Natural killer cell (primary cell): ENCODE measurements around the gene STXBP5L. TPM values are rescaled to one million over a fixed set of nuclear protein-coding genes. Genes with fewer than 3 reads are reported as not detected.

Experiments used
- ATAC-seq, 3 donors: fragments of 150-1000 bp in 2 of 3; fragments of 200-7000 bp in 1 of 3; cut with Tn5 transposase; 1 replicate in 1 of 3; 2 replicates in 2 of 3; pipeline ENCODE4 v1.10.0; 2021; ENCODE audit warnings: mild to moderate bottlenecking in 2 of 3, moderate library complexity in 2 of 3
- DNase-seq, 2 donors: peaks; one replicate each; pipeline versions ENCODE4 v3.0.0 to v3.0.0-alpha.2; 2013 to 2021; ENCODE audit warnings: mixed read lengths in 1 of 2
- H3K27ac ChIP-seq: one replicate; pipeline ENCODE4 v1.5.1; 2013; ENCODE audit warnings: mild to moderate bottlenecking, low read length
- H3K27me3 ChIP-seq: one replicate; pipeline ENCODE4 v1.6.1; 2013; ENCODE audit warnings: low read length; ENCODE audit not compliant: control insufficient read depth, insufficient read depth
- H3K36me3 ChIP-seq: one replicate; pipeline ENCODE4 v1.6.1; 2013; ENCODE audit warnings: low read length; ENCODE audit not compliant: control insufficient read depth, insufficient read depth
- H3K4me1 ChIP-seq: one replicate; pipeline ENCODE4 v1.6.1; 2013; ENCODE audit warnings: low read length; ENCODE audit not compliant: control insufficient read depth, insufficient read depth
- H3K4me3 ChIP-seq: one replicate; pipeline ENCODE4 v1.5.1; 2013; ENCODE audit warnings: low read length
- H3K9me3 ChIP-seq: one replicate; pipeline ENCODE4 v1.6.1; 2013; ENCODE audit warnings: low read length; ENCODE audit not compliant: control insufficient read depth, insufficient read depth
- H3K27ac Mint-ChIP-seq, 2 donors: one replicate each; pipeline ENCODE4 v1.8.0; 2022; ENCODE audit warnings: mild to moderate bottlenecking in 2 of 2, mixed read lengths in 2 of 2, moderate library complexity in 1 of 2
- H3K27me3 Mint-ChIP-seq, 2 donors: one replicate each; pipeline ENCODE4 v1.8.0; 2022; ENCODE audit warnings: low read depth in 2 of 2, mixed read lengths in 2 of 2
- H3K36me3 Mint-ChIP-seq: one replicate; pipeline ENCODE4 v1.8.0; 2022; ENCODE audit warnings: mixed read lengths
- H3K4me1 Mint-ChIP-seq, 2 donors: one replicate each; pipeline ENCODE4 v1.8.0; 2022; ENCODE audit warnings: mixed read lengths in 2 of 2
- H3K4me3 Mint-ChIP-seq: one replicate; pipeline ENCODE4 v1.8.0; 2022; ENCODE audit warnings: mild to moderate bottlenecking, moderate library complexity, mixed read lengths
- H3K9me3 Mint-ChIP-seq, 2 donors: one replicate each; pipeline ENCODE4 v1.8.0; 2022; ENCODE audit warnings: mixed read lengths in 2 of 2
- WGBS: methylation state at CpG from one replicate; pipeline ENCODE4 v1.1.7; 2013; ENCODE audit warnings: missing lambda C conversion rate; ENCODE audit not compliant: insufficient coverage; 5-methylcytosine and 5-hydroxymethylcytosine counted together
- intact Hi-C: fragments of 100-400 bp; cut with micrococcal nuclease; formaldehyde crosslinking; loops from one replicate; pipeline ENCODE4 v1.14.2; 2022
- total RNA-seq, 4 donors: library from RNA; stranded (reverse); fragments of 120-200 nt in 1 of 4; gene quantifications; one replicate each; pipeline versions ENCODE4 v1.2.3 to v1.2.4, GENCODE V29; 2013 to 2022
- TF ChIP-seq, protein P1 (sequence below): fragments of 200-600 bp; IDR thresholded peaks from one replicate; pipeline ENCODE4 v1.8.0; 2022; ENCODE audit warnings: antibody characterized with exemption

STXBP5L gene
- total RNA-seq, 3 donors from 2014 or later (not counting 1 experiment from before 2014, with no cell fraction given) = not detected

DNA sequence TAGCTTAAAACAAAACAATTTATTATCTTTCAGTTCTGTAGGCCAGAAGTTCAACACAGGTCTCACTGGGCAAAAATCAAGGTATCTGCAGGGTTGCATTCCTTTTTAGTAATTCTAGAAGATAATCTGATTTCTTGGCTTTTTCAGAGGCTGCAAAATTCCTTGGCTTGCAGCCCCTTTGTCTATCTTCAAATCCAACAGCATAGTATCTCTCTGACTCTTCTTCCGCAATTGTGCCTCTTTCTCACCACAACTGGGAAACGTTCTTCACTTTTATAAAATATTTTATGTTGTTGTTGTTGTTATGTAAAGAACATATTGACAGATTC lies 218.7 kb downstream of the STXBP5L start:
- H3K27me3 Mint-ChIP-seq = no peaks in the 10 kb centered on the region
- TF ChIP-seq, protein P1, sequence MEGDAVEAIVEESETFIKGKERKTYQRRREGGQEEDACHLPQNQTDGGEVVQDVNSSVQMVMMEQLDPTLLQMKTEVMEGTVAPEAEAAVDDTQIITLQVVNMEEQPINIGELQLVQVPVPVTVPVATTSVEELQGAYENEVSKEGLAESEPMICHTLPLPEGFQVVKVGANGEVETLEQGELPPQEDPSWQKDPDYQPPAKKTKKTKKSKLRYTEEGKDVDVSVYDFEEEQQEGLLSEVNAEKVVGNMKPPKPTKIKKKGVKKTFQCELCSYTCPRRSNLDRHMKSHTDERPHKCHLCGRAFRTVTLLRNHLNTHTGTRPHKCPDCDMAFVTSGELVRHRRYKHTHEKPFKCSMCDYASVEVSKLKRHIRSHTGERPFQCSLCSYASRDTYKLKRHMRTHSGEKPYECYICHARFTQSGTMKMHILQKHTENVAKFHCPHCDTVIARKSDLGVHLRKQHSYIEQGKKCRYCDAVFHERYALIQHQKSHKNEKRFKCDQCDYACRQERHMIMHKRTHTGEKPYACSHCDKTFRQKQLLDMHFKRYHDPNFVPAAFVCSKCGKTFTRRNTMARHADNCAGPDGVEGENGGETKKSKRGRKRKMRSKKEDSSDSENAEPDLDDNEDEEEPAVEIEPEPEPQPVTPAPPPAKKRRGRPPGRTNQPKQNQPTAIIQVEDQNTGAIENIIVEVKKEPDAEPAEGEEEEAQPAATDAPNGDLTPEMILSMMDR = no peak
- intact Hi-C loops = no loop called here
- Histone ChIP-seq H3K36me3 (no peaks in the 10 kb centered on the region), H3K27me3 (no peaks in the 10 kb centered on the region), H3K27ac (no peak overlapping the region), H3K4me1 (no peaks in the 10 kb centered on the region), H3K4me3 (no peak overlapping the region), H3K9me3 (peaks cover 3% of the 10 kb centered on the region)
- no peaks in the 10 kb centered on the region for H3K36me3 Mint-ChIP-seq
- H3K9me3 Mint-ChIP-seq = peaks cover 4 to 9% of the 10 kb centered on the region in 2 donors
- DNase-seq = no peak
- WGBS = no CpG with 5 or more reads among the region's 2 CpGs
- ATAC-seq = no peak
- H3K4me3 Mint-ChIP-seq = no peak overlapping the region
- no peaks in the 10 kb centered on the region for H3K4me1 Mint-ChIP-seq
- no peak overlapping the region for H3K27ac Mint-ChIP-seq

GRCh38 chr3:121152573-121152972 lies 244.6 kb downstream of the STXBP5L start:
- TF ChIP-seq, protein P1 = no peak
- Histone ChIP-seq H3K9me3 (no peaks in the 10 kb centered on the region), H3K27me3 (no peaks in the 10 kb centered on the region), H3K36me3 (no peaks in the 10 kb centered on the region), H3K27ac (no peak overlapping the region), H3K4me3 (no peak overlapping the region), H3K4me1 (no peaks in the 10 kb centered on the region)
- ATAC-seq (no peak), DNase-seq (no peak)
- intact Hi-C loops = no loop called here
- Mint-ChIP-seq H3K9me3 (peaks cover 4 to 13% of the 10 kb centered on the region in 2 donors), H3K4me1 (no peaks in the 10 kb centered on the region), H3K27ac (no peak overlapping the region), H3K27me3 (no peaks in the 10 kb centered on the region), H3K36me3 (no peaks in the 10 kb centered on the region), H3K4me3 (no peak overlapping the region)
- 87% methylated on average over 4 of the region's 4 CpGs for WGBS

- no peaks in the 10 kb centered on the region for H3K9me3 ChIP-seq
- H3K4me1 Mint-ChIP-seq = no peaks in the 10 kb centered on the region
- no peaks in the 10 kb centered on the region for H3K27me3 ChIP-seq
- TF ChIP-seq, protein P1 = no peak
- H3K36me3 ChIP-seq = no peaks in the 10 kb centered on the region
- no peak for DNase-seq
- H3K27ac Mint-ChIP-seq = no peak overlapping the region
- intact Hi-C loops = no loop called here
- no peak overlapping the region for H3K4me3 ChIP-seq
- no peaks in the 10 kb centered on the region for H3K27me3 Mint-ChIP-seq
- H3K4me1 ChIP-seq = no peaks in the 10 kb centered on the region
- H3K9me3 Mint-ChIP-seq = peaks cover 4 to 11% of the 10 kb centered on the region in 2 donors
- no peak overlapping the region for H3K4me3 Mint-ChIP-seq
- ATAC-seq = no peak
- no CpG with 5 or more reads among the region's 1 CpG for WGBS
- no peaks in the 10 kb centered on the region for H3K36me3 Mint-ChIP-seq
- no peak overlapping the region for H3K27ac ChIP-seq
Observed at GRCh38 chr3:121153851-121154250, 245.8 kb downstream of the STXBP5L start.

GRCh38 chr3:121155028-121155427 lies 247.0 kb downstream of the STXBP5L start:
- peaks cover 4 to 10% of the 10 kb centered on the region in 2 donors for H3K9me3 Mint-ChIP-seq
- WGBS = 86% methylated on average over 1 of the region's 1 CpG
- no peaks in the 10 kb centered on the region for H3K4me1 Mint-ChIP-seq
- H3K4me1 ChIP-seq = no peaks in the 10 kb centered on the region
- ATAC-seq = no peak
- no peaks in the 10 kb centered on the region for H3K27me3 ChIP-seq
- no peak overlapping the region for H3K27ac ChIP-seq
- no peak overlapping the region for H3K27ac Mint-ChIP-seq
- H3K27me3 Mint-ChIP-seq = no peaks in the 10 kb centered on the region
- intact Hi-C loops = no loop called here
- H3K9me3 ChIP-seq = no peaks in the 10 kb centered on the region
- no peak overlapping the region for H3K4me3 Mint-ChIP-seq
- no peak overlapping the region for H3K4me3 ChIP-seq
- no peaks in the 10 kb centered on the region for H3K36me3 ChIP-seq
- DNase-seq = no peak
- TF ChIP-seq, protein P1 = no peak
- H3K36me3 Mint-ChIP-seq = no peaks in the 10 kb centered on the region
